ENCODE measurements around the gene ZNF260.

GRCh38 chr19:36497001-36497400, 31.1 kb downstream of the ZNF260 start:
- TF ChIP-seq, protein P1, sequence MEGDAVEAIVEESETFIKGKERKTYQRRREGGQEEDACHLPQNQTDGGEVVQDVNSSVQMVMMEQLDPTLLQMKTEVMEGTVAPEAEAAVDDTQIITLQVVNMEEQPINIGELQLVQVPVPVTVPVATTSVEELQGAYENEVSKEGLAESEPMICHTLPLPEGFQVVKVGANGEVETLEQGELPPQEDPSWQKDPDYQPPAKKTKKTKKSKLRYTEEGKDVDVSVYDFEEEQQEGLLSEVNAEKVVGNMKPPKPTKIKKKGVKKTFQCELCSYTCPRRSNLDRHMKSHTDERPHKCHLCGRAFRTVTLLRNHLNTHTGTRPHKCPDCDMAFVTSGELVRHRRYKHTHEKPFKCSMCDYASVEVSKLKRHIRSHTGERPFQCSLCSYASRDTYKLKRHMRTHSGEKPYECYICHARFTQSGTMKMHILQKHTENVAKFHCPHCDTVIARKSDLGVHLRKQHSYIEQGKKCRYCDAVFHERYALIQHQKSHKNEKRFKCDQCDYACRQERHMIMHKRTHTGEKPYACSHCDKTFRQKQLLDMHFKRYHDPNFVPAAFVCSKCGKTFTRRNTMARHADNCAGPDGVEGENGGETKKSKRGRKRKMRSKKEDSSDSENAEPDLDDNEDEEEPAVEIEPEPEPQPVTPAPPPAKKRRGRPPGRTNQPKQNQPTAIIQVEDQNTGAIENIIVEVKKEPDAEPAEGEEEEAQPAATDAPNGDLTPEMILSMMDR (IDR thresholded peaks at IDR 0.05): no peak
- no peak for TF ChIP-seq POLR2A (IDR thresholded peaks at IDR 0.05)
- no peak for TF ChIP-seq POLR2AphosphoS5 (IDR thresholded peaks at IDR 0.05)
